Upper lobe of left lung (tissue), 4 donors: ENCODE data around the gene IFNL3.

ENCODE experiments used
- POLR2AphosphoS5 ChIP-seq, 2 donors: sonication (generic); formaldehyde crosslinking; IDR thresholded peaks; one replicate each; pipeline ENCODE4 v1.5.1; 2017; ENCODE audit warnings: antibody characterized with exemption in 2 of 2
- TF ChIP-seq, protein P1 (sequence below), 6 experiments: fragments of 450-650 bp in 4 of 6; fragments of 200-600 bp in 2 of 6; sonication (generic) in 2 of 6; IDR thresholded peaks; one replicate each; pipeline ENCODE4 v1.5.1; 2016 to 2019; ENCODE audit warnings: antibody characterized with exemption in 6 of 6

DNA sequence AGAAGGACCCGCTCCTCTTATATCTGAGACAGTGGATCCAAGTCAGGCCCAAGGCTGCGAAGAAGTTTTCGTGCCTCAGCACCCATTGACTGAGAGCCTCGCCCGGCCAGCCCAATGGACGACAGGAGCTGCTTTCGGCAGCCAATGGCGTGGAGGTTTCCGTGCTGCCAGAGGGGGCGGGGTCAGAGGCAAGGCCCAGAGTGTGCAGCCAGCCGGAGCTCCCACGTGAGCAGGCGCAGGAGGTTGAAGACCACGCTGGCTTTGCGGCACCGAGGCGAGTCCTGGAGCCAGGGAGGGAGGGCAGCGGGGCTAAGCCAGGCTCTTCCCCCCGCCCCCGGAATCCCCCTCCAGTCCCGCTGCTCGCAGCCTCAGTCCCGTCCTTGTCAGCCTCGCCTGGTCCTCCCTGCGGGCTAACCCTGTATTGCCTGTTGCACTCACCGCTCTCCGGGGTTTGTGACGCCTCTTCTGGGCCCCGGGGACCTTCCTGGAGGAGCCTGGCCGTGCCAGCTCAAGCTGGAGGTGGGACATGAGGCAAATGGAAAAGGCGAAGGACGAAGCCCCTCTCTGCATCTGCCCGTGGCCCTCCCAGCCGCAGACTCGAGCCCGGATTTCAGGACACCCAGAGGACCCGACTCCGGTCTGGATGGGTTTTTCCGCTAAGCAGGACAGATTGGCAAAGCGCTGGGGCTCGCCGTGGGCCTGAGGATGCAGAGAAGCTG lies 2.3 kb upstream of the IFNL3 start:
- TF ChIP-seq, protein P1, sequence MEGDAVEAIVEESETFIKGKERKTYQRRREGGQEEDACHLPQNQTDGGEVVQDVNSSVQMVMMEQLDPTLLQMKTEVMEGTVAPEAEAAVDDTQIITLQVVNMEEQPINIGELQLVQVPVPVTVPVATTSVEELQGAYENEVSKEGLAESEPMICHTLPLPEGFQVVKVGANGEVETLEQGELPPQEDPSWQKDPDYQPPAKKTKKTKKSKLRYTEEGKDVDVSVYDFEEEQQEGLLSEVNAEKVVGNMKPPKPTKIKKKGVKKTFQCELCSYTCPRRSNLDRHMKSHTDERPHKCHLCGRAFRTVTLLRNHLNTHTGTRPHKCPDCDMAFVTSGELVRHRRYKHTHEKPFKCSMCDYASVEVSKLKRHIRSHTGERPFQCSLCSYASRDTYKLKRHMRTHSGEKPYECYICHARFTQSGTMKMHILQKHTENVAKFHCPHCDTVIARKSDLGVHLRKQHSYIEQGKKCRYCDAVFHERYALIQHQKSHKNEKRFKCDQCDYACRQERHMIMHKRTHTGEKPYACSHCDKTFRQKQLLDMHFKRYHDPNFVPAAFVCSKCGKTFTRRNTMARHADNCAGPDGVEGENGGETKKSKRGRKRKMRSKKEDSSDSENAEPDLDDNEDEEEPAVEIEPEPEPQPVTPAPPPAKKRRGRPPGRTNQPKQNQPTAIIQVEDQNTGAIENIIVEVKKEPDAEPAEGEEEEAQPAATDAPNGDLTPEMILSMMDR (IDR thresholded peaks at IDR 0.05), result no peak
- no peak for TF ChIP-seq POLR2AphosphoS5 (IDR thresholded peaks at IDR 0.05)
